Hippocampal formation (tissue), 2 donors: Measurements from ENCODE around the gene STK4.

ENCODE experiments used
- DNase-seq, 2 donors: peaks; one replicate each; lab custom pipeline; 2025; lab: John Stamatoyannopoulos, UW

The STK4 gene

GRCh38 chr20:45028424-45029136 lies 62.3 kb downstream of the STK4 start:
- no peak for DNase-seq

GRCh38 chr20:45029884-45030283 lies 63.6 kb downstream of the STK4 start:
- DNase-seq: no peak

DNA sequence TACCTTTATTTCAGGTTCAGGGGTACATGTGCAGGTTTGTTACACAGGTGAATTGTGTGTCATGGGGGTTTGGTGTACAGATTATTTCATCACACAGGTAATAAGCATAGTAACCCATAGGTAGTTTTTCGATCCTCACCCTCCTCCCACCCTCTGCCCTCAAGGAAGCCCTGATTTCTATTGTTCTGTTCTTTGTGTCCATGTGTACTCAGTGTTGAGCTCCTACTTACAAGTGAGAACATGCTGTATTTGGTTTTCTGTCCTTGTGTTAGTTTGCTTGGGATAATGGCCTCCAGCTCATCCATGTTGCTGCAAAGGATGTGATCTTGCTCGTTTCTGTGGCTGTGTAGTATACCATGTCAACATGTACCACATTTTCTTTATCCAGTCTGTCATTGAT lies 66.0 kb downstream of the STK4 start:
- DNase-seq: no peak

GRCh38 chr20:45032781-45033180 lies 66.5 kb downstream of the STK4 start:
- no peak for DNase-seq

GRCh38 chr20:45034436-45034835 lies 68.1 kb downstream of the STK4 start:
- no peak for DNase-seq

- no peak for DNase-seq
These were observed 69.9 kb downstream of the STK4 start for GRCh38 chr20:45036044-45036755.

- DNase-seq: no peak
These were observed 70.7 kb downstream of the STK4 start for GRCh38 chr20:45037050-45037449.

GRCh38 chr20:45037635-45038034 lies 71.3 kb downstream of the STK4 start:
- no peak for DNase-seq

- DNase-seq: no peak
These were observed 72.6 kb downstream of the STK4 start for GRCh38 chr20:45038745-45039474.

- no peak for DNase-seq
These were observed 73.1 kb downstream of the STK4 start for GRCh38 chr20:45039475-45039820.

GRCh38 chr20:45041464-45042337 lies 75.4 kb downstream of the STK4 start:
- DNase-seq: no peak

- DNase-seq: no peak
These were observed 76.7 kb downstream of the STK4 start for GRCh38 chr20:45042978-45043377.

GRCh38 chr20:45044084-45044573 lies 77.8 kb downstream of the STK4 start:
- DNase-seq: peak; percentile 19 to 88

DNA sequence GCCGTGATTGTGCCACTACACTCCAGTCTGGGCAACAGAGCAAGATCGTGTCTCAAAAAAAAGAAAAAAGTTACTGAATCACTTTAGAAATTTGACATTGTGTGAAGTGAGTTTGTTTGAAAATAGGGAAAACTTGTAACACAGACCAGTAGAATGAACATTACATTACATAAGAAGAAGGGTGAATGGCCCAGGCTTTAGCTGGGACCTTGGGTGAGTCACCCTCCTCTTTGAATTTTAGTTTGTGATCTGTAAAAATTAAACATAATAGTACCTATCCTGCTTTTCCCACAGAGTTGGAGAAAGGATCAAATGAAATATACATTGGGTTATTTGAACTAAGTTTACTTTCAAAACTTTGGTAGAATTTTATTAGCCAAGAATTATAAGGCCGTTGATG lies 78.3 kb downstream of the STK4 start:
- no peak for DNase-seq

GRCh38 chr20:45047581-45048119 lies 81.3 kb downstream of the STK4 start:
- no peak for DNase-seq

- peak in 1 of 2 donors; percentile 33 for DNase-seq
These were observed 83.1 kb downstream of the STK4 start for GRCh38 chr20:45049438-45049837.

DNA sequence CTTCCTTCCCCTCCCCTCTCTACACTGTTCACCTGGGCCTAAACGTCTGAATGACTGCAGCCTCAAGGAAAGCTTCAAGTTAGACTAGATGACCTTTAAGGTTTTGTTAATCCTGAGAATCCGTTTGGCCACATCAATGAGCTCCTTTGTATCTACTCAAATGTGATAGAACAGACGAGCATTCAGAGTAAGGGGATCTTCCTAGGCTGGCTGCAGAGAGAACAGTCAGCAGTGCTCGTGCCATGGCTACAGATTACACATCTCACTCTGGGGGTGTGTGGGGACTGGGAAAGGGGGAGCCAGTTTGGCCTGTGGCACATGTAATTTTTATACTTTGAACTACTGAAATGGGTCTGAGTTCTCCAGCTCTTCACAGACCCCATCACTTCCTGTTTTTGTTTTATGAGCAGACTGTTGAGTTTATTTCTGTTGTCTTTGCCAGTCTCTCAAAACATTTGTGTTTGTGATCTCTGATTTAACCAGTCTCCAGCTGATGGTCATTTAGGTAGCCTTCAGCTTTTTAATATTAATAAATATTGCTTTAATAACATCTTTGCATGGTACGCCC lies 83.7 kb downstream of the STK4 start:
- DNase-seq: peak; percentile 64 to 82

- DNase-seq: no peak
These were observed 85.1 kb downstream of the STK4 start for GRCh38 chr20:45051204-45052060.

- peak in 1 of 2 donors; percentile 40 for DNase-seq
These were observed 86.6 kb downstream of the STK4 start for GRCh38 chr20:45052698-45053429.
